GM20431 (cell line): ENCODE results near the gene TNIP2.
"Not testable (repeated sequence)": the region's sequence is repeated elsewhere in the genome, so short reads cannot be mapped to it uniquely, and the experiment has no call there.

Source experiments
- in situ Hi-C: fragments of 300-500 bp; cut with MseI, MboI; formaldehyde crosslinking; loops from one replicate; pipeline ENCODE4 v1.15.0; 2020; ENCODE audit warnings: low sequenced_read_pairs; ENCODE audit not compliant: unreplicated experiment

TNIP2 gene

GRCh38 chr4:2728806-2729532 lies 27.2 kb downstream of the TNIP2 start:
- in situ Hi-C loops: no loop called here

- in situ Hi-C loops: no loop called here
These were observed 27.9 kb downstream of the TNIP2 start for GRCh38 chr4:2728221-2728620.

GRCh38 chr4:2726881-2727280 lies 29.3 kb downstream of the TNIP2 start:
- in situ Hi-C loops: not testable (repeated sequence)

- in situ Hi-C loops: no loop called here
These were observed 30.8 kb downstream of the TNIP2 start for GRCh38 chr4:2725380-2725779.

- in situ Hi-C loops: no loop called here
These were observed 32.4 kb downstream of the TNIP2 start for GRCh38 chr4:2723751-2724150.

GRCh38 chr4:2722033-2722432 lies 34.1 kb downstream of the TNIP2 start:
- in situ Hi-C loops: no loop called here

- in situ Hi-C loops: no loop called here
These were observed 34.5 kb downstream of the TNIP2 start for GRCh38 chr4:2721586-2721985.

GRCh38 chr4:2716236-2716635 lies 39.9 kb downstream of the TNIP2 start:
- in situ Hi-C loops: no loop called here

- in situ Hi-C loops: no loop called here
These were observed 40.7 kb downstream of the TNIP2 start for GRCh38 chr4:2715426-2715825.

GRCh38 chr4:2714918-2715317 lies 41.2 kb downstream of the TNIP2 start:
- in situ Hi-C loops: no loop called here

GRCh38 chr4:2714061-2714770 lies 41.9 kb downstream of the TNIP2 start:
- in situ Hi-C loops: no loop called here

- in situ Hi-C loops: no loop called here
These were observed 42.8 kb downstream of the TNIP2 start for GRCh38 chr4:2713337-2713736.

GRCh38 chr4:2712261-2712842 lies 43.8 kb downstream of the TNIP2 start:
- in situ Hi-C loops: no loop called here

- in situ Hi-C loops: no loop called here
These were observed 53.4 kb downstream of the TNIP2 start for GRCh38 chr4:2702770-2703169.

- in situ Hi-C loops: no loop called here
These were observed 53.8 kb downstream of the TNIP2 start for GRCh38 chr4:2702361-2702760.

GRCh38 chr4:2700031-2700430 lies 56.1 kb downstream of the TNIP2 start:
- in situ Hi-C loops: no loop called here

- in situ Hi-C loops: no loop called here
These were observed 56.6 kb downstream of the TNIP2 start for GRCh38 chr4:2699534-2699933.

- in situ Hi-C loops: no loop called here
These were observed 57.1 kb downstream of the TNIP2 start for GRCh38 chr4:2698951-2699505.

- in situ Hi-C loops: no loop called here
These were observed 57.6 kb downstream of the TNIP2 start for GRCh38 chr4:2698504-2698903.

- in situ Hi-C loops: no loop called here
These were observed 58.1 kb downstream of the TNIP2 start for GRCh38 chr4:2697995-2698414.

- in situ Hi-C loops: no loop called here
These were observed 59.7 kb downstream of the TNIP2 start for GRCh38 chr4:2696423-2696822.
